ENCODE results near the gene GLIS1.

- TF ChIP-seq CTCF (conservative IDR thresholded peaks at IDR 0.05) (no peak), ZFX (IDR thresholded peaks at IDR 0.05) (no peak)
These were observed 9.3 kb downstream of the GLIS1 start for GRCh38 chr1:53729456-53730223.
